NCI-H524 treated with DMSO at 0.1 percent for 48 hours (cell line): Measurements from ENCODE around the gene FSIP1.

ENCODE experiments used
- DNase-seq: peaks from one replicate; lab custom pipeline; 2025; lab: John Stamatoyannopoulos, UW

FSIP1 gene

DNA sequence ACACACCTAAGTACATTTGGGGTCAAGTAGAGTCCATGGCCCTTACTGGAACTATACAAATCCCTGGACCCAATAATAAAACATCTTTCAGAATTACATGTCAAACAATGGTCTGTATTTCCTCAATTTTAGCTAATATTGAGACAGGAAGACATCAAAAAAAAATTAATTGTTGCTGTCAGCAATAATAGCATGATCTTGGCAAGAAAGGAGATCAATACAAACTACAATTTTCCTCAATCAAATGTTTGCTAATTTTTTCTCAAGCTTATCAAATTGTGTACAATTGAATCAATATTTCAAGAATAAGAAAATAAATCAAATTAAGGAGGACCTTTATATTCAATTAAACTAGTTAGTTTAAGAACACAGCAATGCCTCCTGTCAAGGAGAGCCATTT lies 62.6 kb downstream of the FSIP1 start:
- DNase-seq, result no peak

DNA sequence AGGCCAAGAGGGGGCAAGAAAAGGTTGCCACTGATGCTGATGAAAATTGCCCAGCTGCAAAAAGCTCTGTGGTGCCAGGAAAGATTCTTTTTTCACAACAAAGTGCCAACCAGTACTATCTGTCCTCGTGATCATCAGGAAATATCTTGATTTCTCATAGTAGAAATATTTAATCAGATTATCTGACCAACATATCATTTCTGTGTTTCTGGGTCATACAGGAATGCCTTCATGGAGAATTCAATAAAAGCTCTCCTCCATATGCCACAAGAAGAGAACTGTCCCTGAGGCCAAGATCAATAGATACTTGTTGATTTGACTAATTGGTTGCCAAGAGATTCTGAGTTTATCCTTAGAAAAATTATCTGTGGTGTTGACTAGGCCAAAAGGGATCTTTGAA lies 63.5 kb downstream of the FSIP1 start:
- DNase-seq, result no peak

DNA sequence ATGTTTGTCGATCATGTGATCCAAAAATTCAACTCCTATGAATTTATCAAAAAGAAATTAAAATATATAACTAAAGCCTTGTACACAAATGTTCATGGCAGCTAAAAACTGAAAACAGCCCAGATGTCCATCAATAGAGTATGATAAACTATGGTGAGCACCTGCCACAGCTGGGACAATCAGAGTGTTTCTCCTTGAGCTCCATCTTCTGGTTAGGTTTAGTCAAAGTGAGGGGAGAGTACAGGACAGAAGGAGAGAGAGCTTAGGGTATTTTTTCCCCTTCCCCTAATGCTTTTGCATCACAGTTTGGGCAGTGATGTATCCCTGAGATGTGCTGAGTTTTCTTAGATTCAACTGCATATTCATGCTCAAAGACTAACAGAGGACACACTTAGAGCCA lies 65.5 kb downstream of the FSIP1 start:
- DNase-seq, result no peak

DNA sequence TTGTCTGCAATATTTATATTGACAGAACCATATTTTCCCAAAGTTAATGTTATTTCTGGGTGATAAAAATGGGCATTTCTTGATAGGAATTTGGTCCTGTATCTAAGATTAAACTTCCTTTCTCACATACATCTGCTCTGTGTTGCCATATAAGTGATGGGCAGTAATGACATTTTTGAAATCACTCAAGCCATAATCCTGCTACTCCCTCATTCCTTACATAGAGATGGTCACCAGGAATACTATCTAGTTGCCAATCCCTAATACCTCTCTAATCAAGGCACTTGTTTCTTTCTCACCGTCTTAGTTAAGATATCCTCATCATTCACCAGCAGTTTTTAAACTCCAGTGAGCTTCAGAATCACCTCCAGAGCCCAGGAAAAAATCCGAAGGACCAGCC lies 68.4 kb downstream of the FSIP1 start:
- no peak for DNase-seq

GRCh38 chr15:39713846-39714245 lies 68.8 kb downstream of the FSIP1 start:
- DNase-seq, result no peak

GRCh38 chr15:39710681-39711080 lies 72.0 kb downstream of the FSIP1 start:
- DNase-seq, result no peak

GRCh38 chr15:39709941-39710340 lies 72.7 kb downstream of the FSIP1 start:
- DNase-seq, result no peak

- DNase-seq, result no peak
These were observed 76.4 kb downstream of the FSIP1 start for GRCh38 chr15:39706206-39706605.

DNA sequence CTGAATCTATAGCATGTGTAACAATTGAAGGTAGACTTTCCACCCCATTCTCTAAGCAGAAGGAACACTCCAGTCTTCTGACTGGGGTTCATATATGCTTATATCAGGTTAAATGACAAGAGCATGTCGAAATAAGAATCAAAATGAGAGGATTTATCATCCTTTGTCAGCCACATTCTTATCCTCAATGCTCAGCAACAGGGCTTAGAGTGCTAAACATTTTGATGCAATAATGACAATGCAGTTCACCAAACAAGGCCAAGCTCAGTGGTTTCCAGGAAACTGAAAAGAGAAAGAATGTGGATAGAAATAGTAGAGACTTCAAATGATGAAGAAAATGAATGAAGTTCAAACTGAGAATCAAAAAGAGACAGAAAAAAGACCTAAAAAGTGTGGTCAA lies 78.0 kb downstream of the FSIP1 start:
- DNase-seq, result no peak

GRCh38 chr15:39704235-39704634 lies 78.4 kb downstream of the FSIP1 start:
- no peak for DNase-seq

DNA sequence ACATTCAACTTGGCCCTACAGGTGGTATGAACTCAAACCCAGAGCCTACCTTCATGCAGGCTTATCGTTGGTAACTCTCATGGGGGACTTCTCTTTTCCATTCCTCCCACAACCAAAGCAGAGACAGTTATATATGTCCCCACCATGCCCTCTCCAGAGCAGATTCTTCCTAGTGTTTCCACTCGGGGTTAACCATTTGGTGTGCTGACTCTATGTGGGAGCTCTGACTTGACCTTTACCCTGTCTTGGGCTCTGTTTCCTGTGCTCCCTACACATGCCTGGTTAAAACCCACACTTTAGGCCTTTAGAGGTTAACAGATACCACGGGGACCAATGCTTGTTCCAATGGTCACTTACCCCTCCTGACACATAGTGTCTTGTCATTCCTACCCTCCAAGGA lies 80.7 kb downstream of the FSIP1 start:
- no peak for DNase-seq

DNA sequence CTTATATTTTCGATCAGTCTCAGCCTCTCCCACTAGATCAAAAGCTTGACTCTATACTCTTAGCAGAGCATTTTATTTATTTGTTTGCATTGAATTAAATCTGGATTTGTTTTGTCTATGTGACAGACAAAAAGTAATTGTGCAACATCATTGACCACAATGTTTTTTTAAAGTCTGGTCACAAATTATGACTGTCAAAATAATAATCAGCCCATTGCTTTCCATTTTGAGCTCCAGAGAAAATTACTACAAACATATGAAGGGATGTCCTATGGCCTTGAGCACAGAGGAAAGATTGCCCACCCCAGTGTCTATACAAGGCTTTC lies 82.3 kb downstream of the FSIP1 start:
- DNase-seq, result no peak

GRCh38 chr15:39699516-39700374 lies 82.9 kb downstream of the FSIP1 start:
- no peak for DNase-seq

DNA sequence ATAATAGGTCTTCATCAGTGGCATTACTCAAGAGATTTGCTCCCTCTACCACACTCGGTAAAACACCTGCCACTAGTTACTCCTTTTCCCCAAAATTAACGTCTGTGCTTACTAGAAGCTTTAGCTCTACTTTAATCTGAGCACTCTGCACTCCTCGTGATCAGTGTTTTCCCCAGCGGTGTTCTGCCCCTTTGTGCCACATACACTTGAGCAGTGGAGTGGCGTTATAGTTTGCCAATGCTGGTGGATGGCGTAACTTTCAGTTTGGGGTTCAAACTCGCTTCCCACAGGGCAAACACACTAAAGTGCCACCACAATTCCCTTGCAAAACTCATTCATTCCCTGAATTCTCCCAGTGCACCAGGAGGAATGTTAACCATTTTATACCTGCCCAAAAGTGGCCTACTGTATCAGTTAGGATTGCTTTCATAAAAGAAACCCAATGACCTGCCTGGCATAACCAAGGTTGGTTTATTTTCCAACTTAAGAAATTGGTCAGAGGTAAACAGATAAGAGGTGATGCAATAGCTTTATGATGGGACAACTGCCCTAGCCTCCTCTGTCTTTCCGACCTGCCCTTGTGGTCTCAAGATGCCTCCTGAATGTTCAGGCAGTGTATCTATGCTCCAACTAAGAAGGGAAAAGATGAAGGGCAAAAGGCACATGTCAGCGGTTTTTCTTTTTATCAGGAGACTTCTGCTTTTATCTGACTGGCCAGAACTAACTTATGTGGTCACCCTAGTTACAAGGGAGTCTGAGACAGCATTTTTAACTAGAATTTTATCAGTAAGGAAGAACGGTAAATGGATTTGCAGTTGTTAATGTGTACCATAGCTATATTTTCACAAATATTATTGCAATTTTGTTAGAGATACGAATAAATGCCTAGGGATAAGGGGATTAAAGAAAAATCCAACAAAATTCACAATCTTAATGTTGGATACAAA lies 83.9 kb downstream of the FSIP1 start:
- DNase-seq, result no peak

- DNase-seq, result no peak
These were observed 85.1 kb downstream of the FSIP1 start for GRCh38 chr15:39697509-39697908.

DNA sequence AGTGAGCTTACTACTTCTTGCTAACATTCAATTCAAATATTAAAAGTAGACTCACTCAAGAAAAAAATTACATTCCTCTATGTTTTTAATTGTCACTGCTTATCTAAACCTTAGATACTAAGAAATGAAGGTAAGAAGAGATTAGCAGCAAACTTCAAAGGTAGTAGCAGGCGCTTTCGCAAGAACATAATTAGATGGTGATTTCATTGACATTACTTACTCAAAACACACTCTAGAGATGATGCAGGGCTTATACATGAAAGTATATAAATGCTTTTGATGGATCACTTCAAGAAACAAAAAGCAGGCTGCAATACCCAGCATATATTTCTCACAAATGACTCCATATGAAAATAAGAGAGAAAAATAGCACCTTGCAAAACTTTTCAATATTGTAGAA lies 86.8 kb downstream of the FSIP1 start:
- DNase-seq, result no peak

GRCh38 chr15:39692356-39693327 lies 90.0 kb downstream of the FSIP1 start:
- peak; percentile 98 for DNase-seq

DNA sequence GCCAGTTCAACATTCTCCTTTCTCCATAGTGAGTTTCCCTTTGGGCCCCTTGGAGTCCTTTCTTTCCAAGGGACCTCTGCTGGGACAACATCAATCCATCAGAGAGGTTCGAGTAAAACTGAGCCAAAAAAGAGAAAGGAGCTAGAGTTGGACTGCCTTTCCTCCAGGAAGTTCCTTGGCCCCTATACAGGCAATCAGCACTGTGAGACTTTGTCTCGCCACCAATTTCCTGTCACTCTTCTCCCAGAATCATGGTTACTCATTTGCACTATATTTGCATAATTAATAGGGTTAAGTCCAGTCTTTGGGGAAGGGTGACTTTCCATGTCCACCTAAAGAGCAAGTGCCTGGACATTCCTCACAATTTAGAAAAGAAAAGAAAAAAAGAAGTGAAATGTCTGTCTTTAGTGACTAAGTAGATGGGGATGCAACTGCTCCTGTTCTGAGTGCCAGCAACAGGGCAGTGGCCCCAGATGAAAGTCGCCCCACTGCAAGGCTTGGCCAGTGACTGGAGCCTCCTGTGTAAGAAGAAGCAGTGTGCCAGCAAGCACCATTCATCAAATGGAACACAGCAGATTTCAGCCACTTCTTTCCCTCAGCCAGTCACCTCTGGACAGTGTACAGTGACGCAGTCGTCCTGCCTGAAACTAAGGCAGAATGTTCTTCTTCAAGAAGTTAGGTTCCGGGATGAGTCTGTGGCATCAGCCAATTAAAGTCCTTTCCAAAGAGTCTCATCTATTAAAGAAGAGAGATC lies 91.6 kb downstream of the FSIP1 start:
- DNase-seq, result no peak

DNA sequence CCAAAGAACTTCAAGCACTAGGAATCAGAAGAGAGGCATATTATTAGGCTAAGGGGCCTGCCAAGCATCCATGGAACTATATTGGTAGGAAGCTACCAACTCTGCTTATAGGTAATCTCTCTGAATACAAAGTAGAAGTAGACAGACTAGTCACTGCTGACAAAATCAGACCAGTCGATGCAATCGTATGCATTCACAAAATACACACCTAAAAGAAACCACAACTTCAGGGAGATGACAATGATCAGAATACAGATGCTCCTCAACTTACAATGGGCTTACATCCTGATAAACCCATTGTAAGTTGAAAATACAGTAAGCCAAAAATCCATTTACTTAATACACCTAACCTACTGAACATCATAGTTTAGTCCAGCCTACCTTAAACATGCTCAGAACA lies 94.7 kb downstream of the FSIP1 start:
- no peak for DNase-seq

- DNase-seq, result no peak
These were observed 96.5 kb downstream of the FSIP1 start for GRCh38 chr15:39685999-39686613.

DNA sequence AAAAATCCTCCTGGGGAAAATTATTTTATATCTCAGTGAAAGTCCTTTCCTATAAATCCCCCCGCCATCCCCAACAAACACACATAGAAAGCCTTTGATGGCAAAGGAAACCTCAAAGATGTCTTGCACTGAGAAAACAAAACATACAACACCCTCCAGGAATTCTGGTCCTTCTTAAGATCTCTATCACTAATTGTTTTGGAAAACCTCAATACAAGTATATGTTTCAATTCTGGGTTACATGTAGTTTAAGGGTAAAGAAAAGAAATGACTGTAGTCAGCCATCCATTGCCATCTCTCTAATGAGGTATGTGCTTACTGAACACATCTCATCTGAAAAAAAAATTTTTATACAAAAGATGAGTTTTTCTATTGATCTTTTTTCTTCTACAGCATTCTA lies 97.3 kb downstream of the FSIP1 start:
- no peak for DNase-seq
